Upper lobe of left lung (tissue), 4 donors: ENCODE results near the gene DGKI.

Experiments used
- EP300 ChIP-seq, 4 donors: sonication (generic); formaldehyde crosslinking; IDR thresholded peaks; one replicate each; pipeline ENCODE4 v1.5.1; 2017; ENCODE audit warnings: antibody characterized with exemption in 4 of 4, control low read depth in 2 of 4
- TF ChIP-seq, protein P1 (sequence below), 6 experiments: fragments of 450-650 bp in 4 of 6; fragments of 200-600 bp in 2 of 6; sonication (generic) in 2 of 6; IDR thresholded peaks; one replicate each; pipeline ENCODE4 v1.5.1; 2016 to 2019; ENCODE audit warnings: antibody characterized with exemption in 6 of 6

GRCh38 chr7:137342828-137343261 lies 503.9 kb downstream of the DGKI start:
- TF ChIP-seq, protein P1, sequence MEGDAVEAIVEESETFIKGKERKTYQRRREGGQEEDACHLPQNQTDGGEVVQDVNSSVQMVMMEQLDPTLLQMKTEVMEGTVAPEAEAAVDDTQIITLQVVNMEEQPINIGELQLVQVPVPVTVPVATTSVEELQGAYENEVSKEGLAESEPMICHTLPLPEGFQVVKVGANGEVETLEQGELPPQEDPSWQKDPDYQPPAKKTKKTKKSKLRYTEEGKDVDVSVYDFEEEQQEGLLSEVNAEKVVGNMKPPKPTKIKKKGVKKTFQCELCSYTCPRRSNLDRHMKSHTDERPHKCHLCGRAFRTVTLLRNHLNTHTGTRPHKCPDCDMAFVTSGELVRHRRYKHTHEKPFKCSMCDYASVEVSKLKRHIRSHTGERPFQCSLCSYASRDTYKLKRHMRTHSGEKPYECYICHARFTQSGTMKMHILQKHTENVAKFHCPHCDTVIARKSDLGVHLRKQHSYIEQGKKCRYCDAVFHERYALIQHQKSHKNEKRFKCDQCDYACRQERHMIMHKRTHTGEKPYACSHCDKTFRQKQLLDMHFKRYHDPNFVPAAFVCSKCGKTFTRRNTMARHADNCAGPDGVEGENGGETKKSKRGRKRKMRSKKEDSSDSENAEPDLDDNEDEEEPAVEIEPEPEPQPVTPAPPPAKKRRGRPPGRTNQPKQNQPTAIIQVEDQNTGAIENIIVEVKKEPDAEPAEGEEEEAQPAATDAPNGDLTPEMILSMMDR (IDR thresholded peaks at IDR 0.05), result no peak
- TF ChIP-seq EP300 (IDR thresholded peaks at IDR 0.05), result no peak
